ENCODE measurements around the gene GBA3.

GBA3 gene

DNA sequence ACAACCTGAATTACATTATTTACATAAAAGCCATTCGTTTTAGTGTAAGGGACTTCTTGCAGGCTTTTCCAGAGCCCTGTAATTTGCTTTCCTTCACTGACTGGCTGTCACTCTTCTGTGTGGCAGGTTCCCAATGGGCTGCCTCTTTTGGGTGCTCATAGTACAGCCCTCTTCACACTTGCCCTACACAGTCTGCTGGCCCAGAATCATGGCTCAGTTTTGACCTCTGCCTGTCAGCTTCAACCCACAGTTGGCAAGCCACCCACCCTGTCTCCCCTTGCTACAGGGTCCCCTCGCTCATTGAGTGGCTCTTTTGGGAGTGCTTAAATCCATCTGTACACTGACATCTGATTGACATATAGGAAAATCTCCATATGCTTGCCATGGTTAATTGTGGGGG is 97.9 kb downstream of the GBA3 start:
- DNase-seq: no peak

- DNase-seq: no peak
Measured at GRCh38 chr4:22794732-22795131, 102.0 kb downstream of the GBA3 start.

GRCh38 chr4:22801391-22801790 is 108.7 kb downstream of the GBA3 start:
- DNase-seq: no peak

DNA sequence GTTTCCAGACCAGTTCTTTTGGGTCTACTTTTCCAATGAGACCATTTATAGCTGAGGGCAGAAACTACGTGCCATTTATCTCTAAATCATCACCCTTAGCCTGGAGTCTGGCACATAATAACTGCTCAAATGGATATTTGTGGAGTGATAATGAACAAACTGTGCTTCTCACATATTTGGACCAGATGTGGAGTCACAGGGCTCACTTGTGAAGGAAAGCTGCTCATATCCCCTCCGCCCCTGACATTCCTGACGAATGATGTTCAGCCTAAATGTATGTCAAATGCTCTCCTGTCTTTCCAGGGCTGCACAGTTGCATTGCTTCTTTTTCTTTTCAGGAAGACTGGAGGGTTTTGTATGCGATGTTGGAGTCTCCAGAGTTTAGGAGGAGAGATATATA is 110.1 kb downstream of the GBA3 start:
- DNase-seq: no peak

GRCh38 chr4:22803512-22803911 is 110.8 kb downstream of the GBA3 start:
- no peak for DNase-seq

GRCh38 chr4:22814906-22815305 is 122.2 kb downstream of the GBA3 start:
- DNase-seq: no peak

GRCh38 chr4:22824091-22824490 is 131.4 kb downstream of the GBA3 start:
- DNase-seq: no peak

- no peak for DNase-seq
Measured at GRCh38 chr4:22842360-22843018, 149.8 kb downstream of the GBA3 start.

- no peak for DNase-seq
Measured at GRCh38 chr4:22848332-22848731, 155.6 kb downstream of the GBA3 start.

- DNase-seq: no peak
Measured at GRCh38 chr4:22850055-22850454, 157.3 kb downstream of the GBA3 start.

GRCh38 chr4:22850630-22851029 is 157.9 kb downstream of the GBA3 start:
- DNase-seq: no peak

DNA sequence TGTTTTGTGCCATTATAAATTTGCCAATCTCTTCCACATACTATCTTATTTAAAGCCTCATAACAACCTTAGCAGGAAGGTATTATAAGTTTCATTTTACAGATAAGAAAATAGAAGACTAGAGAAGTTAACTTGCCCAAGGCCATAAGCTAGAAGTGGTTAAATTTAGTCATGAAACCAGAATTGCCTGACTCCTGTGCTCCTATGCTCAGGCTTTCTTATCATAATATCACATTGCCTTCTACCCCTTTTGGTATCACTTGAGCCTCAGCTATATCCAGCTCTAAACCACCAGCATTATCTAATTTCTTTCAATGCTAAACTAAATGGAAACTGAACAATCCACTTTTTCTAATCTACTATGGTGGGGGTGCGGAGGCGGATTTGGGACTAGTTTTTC is 164.7 kb downstream of the GBA3 start:
- DNase-seq: no peak

DNA sequence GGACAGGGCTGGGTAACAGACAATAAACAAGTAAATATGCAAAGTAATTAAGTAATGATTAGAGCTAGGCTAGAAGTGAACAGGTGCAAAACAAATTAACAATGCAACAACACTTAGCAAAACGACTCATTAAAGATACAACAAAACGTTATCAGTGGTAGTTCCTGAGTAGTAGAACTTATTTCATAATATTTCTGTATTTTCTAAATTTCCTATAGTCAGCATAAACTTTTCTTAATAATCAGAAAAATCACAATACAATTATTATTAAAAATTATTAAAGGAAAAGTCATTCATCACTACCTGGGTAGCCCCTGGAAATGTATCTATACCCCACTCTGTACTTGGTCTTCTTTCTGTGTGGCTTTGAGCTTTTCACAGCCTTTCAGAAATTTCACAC is 166.6 kb downstream of the GBA3 start:
- DNase-seq: no peak

Measured in activated CD4-positive, alpha-beta T cell treated with anti-CD3 and anti-CD28 coated beads for 1 hour (primary cell).